Hepatocyte (in vitro differentiated cells): ENCODE results near the gene ARMC7. TPM values are rescaled to one million over a fixed set of nuclear protein-coding genes. Genes with fewer than 3 reads are reported as not detected.

Experiments used
- DNase-seq: peaks from one replicate; pipeline ENCODE4 v3.0.0-alpha.2; 2016; ENCODE audit warnings: low spot score
- H2AFZ ChIP-seq: fragments of 200-600 bp; sonication (generic); 2 replicates; pipeline ENCODE4 v1.6.0; 2016; ENCODE audit warnings: antibody characterized with exemption, mild to moderate bottlenecking
- H3K27ac ChIP-seq: fragments of 200-600 bp; sonication (generic); 2 replicates; pipeline ENCODE4 v1.5.1; 2016; ENCODE audit warnings: mild to moderate bottlenecking
- H3K27me3 ChIP-seq: fragments of 200-600 bp; sonication (generic); 2 replicates; pipeline ENCODE4 v1.6.1; 2016
- H3K36me3 ChIP-seq: fragments of 200-600 bp; sonication (generic); replicated peaks from 2 replicates; pipeline ENCODE4 v1.5.1; 2016; ENCODE audit warnings: low read depth; ENCODE audit not compliant: insufficient read depth
- H3K4me1 ChIP-seq: fragments of 200-600 bp; sonication (generic); 2 replicates; pipeline ENCODE4 v1.5.1; 2016; ENCODE audit warnings: mild to moderate bottlenecking, moderate library complexity; ENCODE audit not compliant: insufficient read depth
- H3K4me2 ChIP-seq: fragments of 200-600 bp; sonication (generic); 2 replicates; pipeline ENCODE4 v1.6.0; 2016
- H3K4me3 ChIP-seq: fragments of 200-600 bp; sonication (generic); 2 replicates; pipeline ENCODE4 v1.5.1; 2016; ENCODE audit warnings: mild to moderate bottlenecking
- H3K79me2 ChIP-seq: fragments of 200-600 bp; sonication (generic); 2 replicates; pipeline ENCODE4 v1.6.0; 2017; ENCODE audit warnings: mild to moderate bottlenecking
- H3K9me2 ChIP-seq: fragments of 200-600 bp; sonication (generic); replicated peaks from 2 replicates; pipeline ENCODE4 v1.6.0; 2017; ENCODE audit warnings: mild to moderate bottlenecking; ENCODE audit not compliant: insufficient read depth
- H3K9me3 ChIP-seq: fragments of 200-600 bp; sonication (generic); 2 replicates; pipeline ENCODE4 v1.5.1; 2016; ENCODE audit warnings: low read depth, mild to moderate bottlenecking
- H4K20me1 ChIP-seq: fragments of 200-600 bp; sonication (generic); 2 replicates; pipeline ENCODE4 v1.6.0; 2016; ENCODE audit warnings: mild to moderate bottlenecking; ENCODE audit not compliant: insufficient read depth, poor library complexity, severe bottlenecking
- CTCF ChIP-seq: fragments of 200-600 bp; sonication (generic); IDR thresholded peaks from 2 replicates; pipeline ENCODE4 v1.5.1; 2016; ENCODE audit warnings: antibody characterized with exemption, mild to moderate bottlenecking; ENCODE audit not compliant: poor library complexity
- EZH2 ChIP-seq: fragments of 200-600 bp; sonication (generic); IDR thresholded peaks from 2 replicates; pipeline ENCODE4 v1.6.1; 2016; ENCODE audit warnings: antibody characterized with exemption, mild to moderate bottlenecking, borderline replicate concordance
- EZH2phosphoT487 ChIP-seq: fragments of 200-600 bp; sonication (generic); IDR thresholded peaks from one replicate; pipeline ENCODE4 v1.6.1; 2018; ENCODE audit warnings: antibody characterized with exemption, mild to moderate bottlenecking, low read depth, moderate library complexity; ENCODE audit not compliant: unreplicated experiment, severe bottlenecking
- WGBS: methylation state at CpG from one replicate; pipeline ENCODE4 v1.1.6; 2016; ENCODE audit warnings: low lambda C conversion rate; ENCODE audit errors: missing lambda C conversion rate; 5-methylcytosine and 5-hydroxymethylcytosine counted together
- polyA plus RNA-seq: library from polyadenylated mRNA; unstranded; fragments of >200 nt; fragmentation: Nextera tagmentation; extraction: Ambion mirVana; gene quantifications from 2 replicates; pipeline ENCODE4 v1.2.1, GENCODE V29; 2016
- total RNA-seq: library from RNA; depleted of rRNA; stranded (reverse); fragments of >200 nt; gene quantifications from 2 replicates; pipeline ENCODE4 v1.2.3, GENCODE V29; 2014

ARMC7 gene
- total and polyA plus RNA-seq, 2 experiments from 2014 or later, result 3.5 to 4.0 TPM

- Histone ChIP-seq H4K20me1 (no peaks in the 10 kb centered on the region), H3K27ac (peak overlapping the region; percentile 46)
- no peak for TF ChIP-seq CTCF
- no peak for TF ChIP-seq EZH2phosphoT487
- no peak for TF ChIP-seq EZH2
These were observed 38.2 kb downstream of the ARMC7 start for GRCh38 chr17:75147878-75148546.

GRCh38 chr17:75151930-75152329 lies 42.2 kb downstream of the ARMC7 start:
- no peaks in the 10 kb centered on the region for H3K27me3 ChIP-seq
- peaks cover 7% of the 10 kb centered on the region for H3K4me1 ChIP-seq
- H3K4me3 ChIP-seq, result no peak overlapping the region
- no peaks in the 10 kb centered on the region for H3K36me3 ChIP-seq
- H4K20me1 ChIP-seq, result no peaks in the 10 kb centered on the region
- DNase-seq, result no peak
- peak overlapping the region; percentile 80 for H3K27ac ChIP-seq
- TF ChIP-seq EZH2phosphoT487 (no peak), EZH2 (no peak), CTCF (no peak)
- H3K9me2 ChIP-seq, result no peaks in the 10 kb centered on the region
- H2AFZ ChIP-seq, result no peak overlapping the region
- H3K4me2 ChIP-seq, result peak overlapping the region; percentile 76
- WGBS, result 67% methylated on average over 6 of the region's 6 CpGs
- H3K9me3 ChIP-seq, result no peaks in the 10 kb centered on the region
- H3K79me2 ChIP-seq, result peaks cover 67% of the 10 kb centered on the region

More at GRCh38 chr17:75147878-75148546, 38.2 kb downstream of the ARMC7 start:
- Histone ChIP-seq H3K79me2 (peaks cover 58% of the 10 kb centered on the region), H3K4me1 (peaks cover 7% of the 10 kb centered on the region), H3K4me2 (no peak overlapping the region), H3K36me3 (no peaks in the 10 kb centered on the region), H2AFZ (no peak overlapping the region), H3K9me2 (no peaks in the 10 kb centered on the region), H3K9me3 (no peaks in the 10 kb centered on the region), H3K27me3 (no peaks in the 10 kb centered on the region), H3K4me3 (no peak overlapping the region)
- 86% methylated on average over 6 of the region's 6 CpGs for WGBS
- no peak for DNase-seq

DNA sequence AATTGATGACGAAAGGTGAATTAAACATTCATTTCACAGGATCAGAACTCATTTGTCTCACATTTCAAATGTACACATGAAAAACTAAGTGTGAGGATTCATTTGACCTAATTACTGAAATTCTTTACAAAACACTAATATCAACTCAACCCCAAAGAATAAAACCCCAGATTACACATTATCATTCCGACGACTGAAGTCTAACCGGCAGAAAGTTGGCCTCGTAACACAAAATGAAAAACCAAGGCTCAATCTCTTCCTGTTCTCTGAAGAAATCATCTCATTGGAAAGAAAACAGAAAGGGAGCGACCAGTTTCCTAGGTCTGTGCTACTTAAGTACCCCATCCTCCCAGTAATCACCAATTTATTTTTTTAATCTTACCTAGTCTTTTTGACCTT lies 42.8 kb downstream of the ARMC7 start:
- peaks cover 7% of the 10 kb centered on the region for H3K4me1 ChIP-seq
- H3K4me3 ChIP-seq, result peak overlapping the region; percentile 57
- no peaks in the 10 kb centered on the region for H3K9me3 ChIP-seq
- WGBS, result 30% methylated on average over 6 of the region's 6 CpGs
- no peaks in the 10 kb centered on the region for H3K36me3 ChIP-seq
- no peak for DNase-seq
- no peaks in the 10 kb centered on the region for H3K27me3 ChIP-seq
- TF ChIP-seq CTCF, result no peak
- TF ChIP-seq EZH2phosphoT487, result no peak
- peak overlapping the region; percentile 27 for H2AFZ ChIP-seq
- peak overlapping the region; percentile 76 for H3K4me2 ChIP-seq
- no peaks in the 10 kb centered on the region for H4K20me1 ChIP-seq
- no peaks in the 10 kb centered on the region for H3K9me2 ChIP-seq
- H3K79me2 ChIP-seq, result peaks cover 62% of the 10 kb centered on the region
- peak overlapping the region; percentile 80 for H3K27ac ChIP-seq
